Measurements from ENCODE around the gene WWP2.
"Not testable (repeated sequence)": the region's sequence is repeated elsewhere in the genome, so short reads cannot be mapped to it uniquely, and the experiment has no call there.

The WWP2 gene

DNA sequence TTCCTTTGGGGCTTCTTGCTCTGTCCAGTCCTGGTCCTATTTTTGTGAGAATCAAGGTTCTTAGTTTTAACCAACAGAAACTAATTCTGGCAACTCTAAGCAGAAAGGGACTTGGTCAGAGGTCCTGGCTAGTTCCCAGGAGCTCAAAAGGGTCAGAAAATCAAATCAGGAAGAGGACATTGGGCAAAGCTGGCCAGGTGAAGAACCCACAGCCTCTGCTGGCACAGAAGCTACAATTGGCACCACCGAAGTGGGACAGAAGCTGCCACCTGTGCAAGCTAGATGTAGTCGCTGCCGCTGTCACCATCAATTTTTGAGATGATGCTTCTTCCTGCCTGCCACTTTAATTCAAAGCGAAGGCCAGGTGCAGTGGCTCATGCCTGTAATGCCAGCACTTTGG lies 207.5 kb downstream of the WWP2 start:
- in situ Hi-C loops (cut with HindIII; ENCODE audit: low pct_unique_long_range_greater_than_20kb, low sequenced_read_pairs); DNase-seq (ENCODE audit: low read depth in 1 of 2, low spot score in 1 of 2): not testable (repeated sequence)

DNA sequence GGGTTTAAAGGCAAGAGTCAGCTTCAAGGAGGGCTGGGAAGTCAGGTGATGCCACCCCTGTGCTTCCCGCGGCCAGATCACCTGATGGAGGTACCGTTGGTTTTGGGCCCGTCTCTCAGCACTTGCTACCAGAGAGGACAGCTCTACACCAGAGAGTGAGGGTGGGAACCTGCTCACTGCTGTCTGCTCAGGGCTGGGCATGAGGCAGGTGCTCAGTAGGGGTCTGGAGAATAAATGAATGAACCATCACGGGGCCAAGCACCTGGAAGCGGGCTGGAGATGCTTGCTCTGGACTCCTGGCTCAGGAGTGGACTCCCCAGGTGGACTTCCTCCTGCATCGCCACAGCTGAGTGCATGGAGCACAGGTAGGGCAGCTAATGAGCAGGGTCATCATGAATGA lies 210.0 kb downstream of the WWP2 start:
- DNase-seq (ENCODE audit: low read depth in 1 of 2, low spot score in 1 of 2); in situ Hi-C loops (cut with HindIII; ENCODE audit: low pct_unique_long_range_greater_than_20kb, low sequenced_read_pairs): not testable (repeated sequence)

DNA sequence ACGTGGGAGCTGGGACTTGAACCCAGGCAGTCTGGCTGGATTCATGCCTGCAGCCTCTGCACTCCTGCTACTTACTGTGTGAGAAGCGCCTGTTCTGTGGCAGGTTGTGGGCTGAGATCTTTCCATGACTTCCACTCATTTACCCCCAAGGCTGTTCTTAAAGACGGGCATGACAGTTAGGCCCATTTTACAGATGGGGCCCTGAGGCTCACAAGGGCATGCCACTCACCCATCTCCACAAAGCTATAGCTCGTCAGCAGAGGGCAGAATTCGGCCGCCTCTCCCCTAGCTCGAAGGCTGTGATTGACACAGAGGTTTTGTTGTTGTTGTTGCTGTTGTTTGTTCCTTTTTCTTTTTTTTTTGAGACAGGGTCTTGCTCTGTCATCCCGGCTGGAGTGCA lies 210.8 kb downstream of the WWP2 start:
- in situ Hi-C loops (cut with HindIII; ENCODE audit: low pct_unique_long_range_greater_than_20kb, low sequenced_read_pairs) = not testable (repeated sequence)

DNA sequence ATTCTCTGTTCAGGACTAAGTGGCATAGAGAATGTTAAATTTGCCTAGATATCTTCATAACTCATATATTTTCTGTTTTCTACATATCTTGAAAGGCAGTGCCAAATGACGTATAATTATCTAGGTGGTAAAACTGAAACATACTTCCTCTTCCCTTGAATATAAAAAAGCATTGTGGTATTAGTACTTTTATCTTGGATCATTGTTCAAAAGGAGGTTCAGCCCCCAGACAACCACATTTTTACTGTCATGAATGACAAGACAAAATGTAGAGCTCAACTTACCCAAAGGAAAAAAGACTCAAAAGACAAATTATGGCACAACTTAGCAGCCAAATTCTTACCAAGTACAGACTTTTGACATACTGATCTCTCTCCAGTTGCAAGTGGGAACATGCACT lies 223.1 kb downstream of the WWP2 start:
- DNase-seq (ENCODE audit: low read depth in 1 of 2, low spot score in 1 of 2); in situ Hi-C loops (cut with HindIII; ENCODE audit: low pct_unique_long_range_greater_than_20kb, low sequenced_read_pairs): not testable (repeated sequence)

More for the DNA sequence above, 210.8 kb downstream of the WWP2 start:
- not testable (repeated sequence) for DNase-seq (ENCODE audit: low read depth in 1 of 2, low spot score in 1 of 2)

All from T47D (cell line).